K562 (cell line): ENCODE measurements around the gene ANKRD31. TPM values are rescaled to one million over a fixed set of nuclear protein-coding genes. Genes with fewer than 3 reads are reported as not detected.

Experiments used
- ATAC-seq: fragments of 200-7000 bp; cut with Tn5 transposase; 3 replicates; pipeline ENCODE4 v1.9.1; 2020; ENCODE audit warnings: moderate library complexity
- BruUV-seq: library from RNA; stranded (reverse); fragments of 400-500 nt; replicated peaks from 2 replicates; lab custom pipeline; 2021; lab: Mats Ljungman, UMichigan
- CTCF ChIA-PET: fragments of 300-600 bp; formaldehyde crosslinking; extraction: SDS; loops from one replicate; lab custom pipeline; 2021; ENCODE audit warnings: low intra/inter-chr PET ratio; lab: Yijun Ruan, JAX
- POLR2A ChIA-PET: fragments of 300-600, 350-650 bp; sonication (Branson Sonifier 250); formaldehyde crosslinking; extraction: SDS; loops from one replicate; lab custom pipeline; 2021; ENCODE audit warnings: antibody characterized with exemption, inconsistent platforms; lab: Yijun Ruan, JAX
- DNase-seq, 4 experiments: peaks; one replicate each; pipeline versions ENCODE4 v3.0.0 to v3.0.0-alpha.2; 2011 to 2018; ENCODE audit warnings: low spot score in 3 of 4, mixed read lengths in 3 of 4; ENCODE audit errors: extremely low read depth in 1 of 4
- FAIRE-seq: peaks from 2 replicates; lab custom pipeline; 2011; peaks lifted over from hg19 to GRCh38; lab: Jason Lieb, UNC
- H2AFZ ChIP-seq: 2 replicates; pipeline ENCODE4 v1.6.0; 2011; ENCODE audit warnings: low read depth, low read length, control low read depth, inconsistent platforms
- H3K27ac ChIP-seq: fragments of 200-600 bp; 3 replicates; pipeline ENCODE4 v1.8.0; 2011; ENCODE audit warnings: low read depth, mild to moderate bottlenecking, control low read depth, inconsistent platforms, low read length, moderate library complexity, mixed read lengths; ENCODE audit errors: extremely low read depth
- H3K27me3 ChIP-seq, 2 experiments: fragments of 300-600 bp in 1 of 2; 2 replicates in 1 of 2; 3 replicates in 1 of 2; pipeline versions ENCODE4 v1.6.0 to v1.8.0; 2011; ENCODE audit warnings: inconsistent platforms in 2 of 2, low read length in 2 of 2, mild to moderate bottlenecking in 1 of 2, mixed read lengths in 1 of 2, moderate library complexity in 1 of 2; ENCODE audit not compliant: control insufficient read depth in 2 of 2, insufficient read depth in 2 of 2
- H3K36me3 ChIP-seq: fragments of 300-600 bp; 3 replicates; pipeline ENCODE4 v1.8.0; 2011; ENCODE audit warnings: mild to moderate bottlenecking, low read length, inconsistent platforms; ENCODE audit not compliant: control insufficient read depth, insufficient read depth
- H3K4me1 ChIP-seq, 2 experiments: fragments of 200-600 bp in 1 of 2; replicated peaks in 1 of 2; 2 replicates in 1 of 2; 3 replicates in 1 of 2; pipeline versions ENCODE4 v1.5.1 to v1.8.0; 2011; ENCODE audit warnings: inconsistent platforms in 2 of 2, low read length in 2 of 2, mild to moderate bottlenecking in 1 of 2, mixed read lengths in 1 of 2, moderate library complexity in 1 of 2; ENCODE audit not compliant: control insufficient read depth in 2 of 2, insufficient read depth in 2 of 2
- H3K4me2 ChIP-seq: 2 replicates; pipeline ENCODE4 v1.6.1; 2011; ENCODE audit warnings: low read length, control low read depth, inconsistent platforms, mixed read lengths; ENCODE audit not compliant: insufficient read depth
- H3K4me3 ChIP-seq: fragments of 200-600 bp; sonication (generic), shearing (Covaris generic); 2 replicates; pipeline ENCODE4 v1.5.1; 2016; ENCODE audit warnings: control low read depth, inconsistent platforms
- H3K79me2 ChIP-seq: fragments of 200-600 bp; 3 replicates; pipeline ENCODE4 v1.8.0; 2011; ENCODE audit warnings: low read length, inconsistent platforms; ENCODE audit not compliant: control insufficient read depth, insufficient read depth
- H3K9ac ChIP-seq, 2 experiments: 2 replicates each; pipeline versions ENCODE4 v1.6.0 to v1.6.1; 2011; ENCODE audit warnings: low read depth in 2 of 2, low read length in 2 of 2, control low read depth in 1 of 2, inconsistent platforms in 1 of 2, mild to moderate bottlenecking in 1 of 2, mixed read lengths in 1 of 2; ENCODE audit not compliant: insufficient read depth in 1 of 2
- H3K9me1 ChIP-seq: one replicate; pipeline ENCODE4 v1.6.0; 2011; ENCODE audit warnings: inconsistent platforms, mild to moderate bottlenecking, low read length, moderate library complexity; ENCODE audit not compliant: control insufficient read depth, insufficient read depth
- H3K9me3 ChIP-seq: replicated peaks from 2 replicates; pipeline ENCODE4 v1.5.1; 2011; ENCODE audit warnings: low read depth, low read length, inconsistent platforms; ENCODE audit not compliant: control insufficient read depth, insufficient read depth
- H4K20me1 ChIP-seq: replicated peaks from 2 replicates; pipeline ENCODE4 v1.6.1; 2011; ENCODE audit warnings: low read length, inconsistent platforms, mixed read lengths; ENCODE audit not compliant: control insufficient read depth, insufficient read depth
- ARID4B ChIP-seq: sonication (generic); formaldehyde crosslinking; IDR thresholded peaks from 2 replicates; pipeline ENCODE4 v1.8.0; 2022; ENCODE audit warnings: mild to moderate bottlenecking, missing genetic modification reagents
- ATF7 ChIP-seq: fragments of 450-650 bp; IDR thresholded peaks from 2 replicates; pipeline ENCODE4 v1.7.1; 2014; ENCODE audit warnings: mild to moderate bottlenecking, moderate library complexity
- ELF2 ChIP-seq: fragments of 250-450 bp; sonication (Bioruptor Pico); IDR thresholded peaks from 2 replicates; pipeline ENCODE4 v1.5.0; 2021; ENCODE audit warnings: mild to moderate bottlenecking
- HNRNPLL ChIP-seq: fragments of 200-400 bp; formaldehyde crosslinking; IDR thresholded peaks from 2 replicates; pipeline ENCODE4 v1.6.1; 2017; ENCODE audit warnings: low read length, low read depth, mild to moderate bottlenecking; ENCODE audit not compliant: poor library complexity, severe bottlenecking
- IFI16 ChIP-seq: fragments of 250-450 bp; sonication (Bioruptor Pico); IDR thresholded peaks from 2 replicates; pipeline ENCODE4 v2.1.2; 2022; ENCODE audit warnings: mild to moderate bottlenecking, inconsistent platforms
- NFXL1 ChIP-seq: fragments of 450-650 bp; formaldehyde crosslinking; IDR thresholded peaks from 2 replicates; pipeline ENCODE4 v1.4.0; 2021; ENCODE audit warnings: mild to moderate bottlenecking
- NRF1 ChIP-seq, 2 experiments: fragments of 450-650 bp; IDR thresholded peaks in 1 of 2; conservative IDR thresholded peaks in 1 of 2; 2 replicates each; pipeline ENCODE4 v1.6.1; 2014; ENCODE audit warnings: mild to moderate bottlenecking in 2 of 2
- POU5F1 ChIP-seq: fragments of 150-350 bp; IDR thresholded peaks from 2 replicates; pipeline ENCODE4 v1.6.1; 2014; ENCODE audit warnings: borderline replicate concordance, low read length, low read depth, mild to moderate bottlenecking; ENCODE audit not compliant: partially characterized antibody
- RNF219 ChIP-seq: fragments of 250-450 bp; sonication (Bioruptor Pico); IDR thresholded peaks from 2 replicates; pipeline ENCODE4 v1.5.0; 2022; ENCODE audit warnings: mild to moderate bottlenecking
- SUPT5H ChIP-seq: fragments of 450-650 bp; IDR thresholded peaks from 2 replicates; pipeline ENCODE4 v1.6.1; 2016
- TCFL5 ChIP-seq: fragments of 250-450 bp; sonication (Bioruptor Pico); conservative IDR thresholded peaks from 2 replicates; pipeline ENCODE4 v1.6.1; 2021; ENCODE audit warnings: mild to moderate bottlenecking, moderate library complexity, matching md5 sums
- ZNF174 ChIP-seq: fragments of 250-450 bp; sonication (Bioruptor Pico); IDR thresholded peaks from 2 replicates; pipeline ENCODE4 v1.4.0; 2020; ENCODE audit warnings: mild to moderate bottlenecking
- ZNF717 ChIP-seq: fragments of 250-450 bp; sonication (Bioruptor Pico); IDR thresholded peaks from 2 replicates; pipeline ENCODE4 v1.5.0; 2021
- in situ Hi-C: fragments of 300-500 bp; cut with MboI; formaldehyde crosslinking; loops from 4 replicates; pipeline ENCODE4 v1.15.0; 2018; ENCODE audit warnings: inconsistent platforms, mixed read lengths
- intact Hi-C: fragments of 100-400 bp; cut with micrococcal nuclease; formaldehyde crosslinking; loops from 2 replicates; pipeline ENCODE4 v1.14.2; 2022
- polyA plus RNA-seq, 8 experiments: library from polyadenylated mRNA; depleted of rRNA in 4 of 8; stranded (reverse) in 5 of 8; unstranded in 3 of 8; fragments of >200 nt; fragmentation: Nextera tagmentation in 2 of 8; fragmentation: Illumina TruSeq in 1 of 8; extraction: Ambion mirVana in 2 of 8; extraction: Trizol in 1 of 8; gene quantifications; 2 replicates each; pipeline versions ENCODE4 v1.2.1 to v1.2.3, GENCODE V29; 2011 to 2014; ENCODE audit warnings: inconsistent platforms in 1 of 8, missing spikeins in 1 of 8
- total RNA-seq, 7 experiments: library from RNA; depleted of rRNA in 6 of 7; stranded (reverse); fragments of >200 nt in 6 of 7; fragmentation: Illumina TruSeq in 2 of 7; extraction: Trizol in 2 of 7; gene quantifications; 2 replicates each; pipeline versions ENCODE4 v1.2.1 to v1.2.3, GENCODE V29; 2011 to 2021; ENCODE audit warnings: low replicate concordance in 1 of 7
- TF ChIP-seq, protein P1 (sequence below): fragments of 200-400 bp; formaldehyde crosslinking; IDR thresholded peaks from 2 replicates; pipeline ENCODE4 v1.6.1; 2017; ENCODE audit warnings: mild to moderate bottlenecking, low read depth, low read length, moderate library complexity
- TF ChIP-seq, protein P2 (sequence below): sonication (generic); IDR thresholded peaks from 2 replicates; pipeline ENCODE4 v1.6.1; 2016

Gene ANKRD31
- total and polyA plus RNA-seq, 9 of the 15 experiments (the other 6 are each of a cell fraction or from before 2014, with no cell fraction given) = under 0.01 to 0.11 (median 0.05) TPM; not detected in 1

DNA sequence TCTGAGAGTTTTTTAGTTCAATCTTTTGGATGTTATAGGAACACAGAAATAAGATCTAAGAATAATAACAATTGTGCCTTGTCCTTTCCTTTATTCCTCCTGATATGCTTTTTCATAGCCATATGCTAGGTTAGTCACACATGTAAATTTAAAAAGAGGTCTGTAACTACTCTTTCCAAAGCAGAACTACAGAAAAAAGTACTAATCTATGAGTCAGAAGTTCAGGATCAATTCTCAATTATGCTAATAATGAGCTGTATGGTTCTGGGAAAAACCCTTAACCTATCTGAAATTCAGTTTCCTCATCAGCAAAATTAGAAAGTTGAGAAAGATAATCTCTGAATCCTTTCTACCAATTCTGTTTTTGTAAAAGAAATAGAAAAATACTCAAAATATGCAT lies 44.4 kb downstream of the ANKRD31 start:
- FAIRE-seq (no peak), DNase-seq (no peak), ATAC-seq (no peak)
- Histone ChIP-seq H3K4me3 (no peak overlapping the region), H3K9me1 (no peaks in the 10 kb centered on the region), H3K27me3 (no peaks in the 10 kb centered on the region; a peak in 2 of 5 replicates), H3K9me3 (no peaks in the 10 kb centered on the region), H3K4me1 (no peaks in the 10 kb centered on the region), H3K36me3 (no peaks in the 10 kb centered on the region), H4K20me1 (no peaks in the 10 kb centered on the region), H3K79me2 (no peaks in the 10 kb centered on the region), H3K27ac (no peak overlapping the region), H3K4me2 (no peak overlapping the region), H2AFZ (no peak overlapping the region), H3K9ac (no peak overlapping the region)
- CTCF ChIA-PET = no interaction called here
- POLR2A ChIA-PET = no interaction called here
- no TSS peak for BruUV-seq
- in situ Hi-C loops = no loop called here
- intact Hi-C loops = no loop called here
- TF ChIP-seq, protein P1, sequence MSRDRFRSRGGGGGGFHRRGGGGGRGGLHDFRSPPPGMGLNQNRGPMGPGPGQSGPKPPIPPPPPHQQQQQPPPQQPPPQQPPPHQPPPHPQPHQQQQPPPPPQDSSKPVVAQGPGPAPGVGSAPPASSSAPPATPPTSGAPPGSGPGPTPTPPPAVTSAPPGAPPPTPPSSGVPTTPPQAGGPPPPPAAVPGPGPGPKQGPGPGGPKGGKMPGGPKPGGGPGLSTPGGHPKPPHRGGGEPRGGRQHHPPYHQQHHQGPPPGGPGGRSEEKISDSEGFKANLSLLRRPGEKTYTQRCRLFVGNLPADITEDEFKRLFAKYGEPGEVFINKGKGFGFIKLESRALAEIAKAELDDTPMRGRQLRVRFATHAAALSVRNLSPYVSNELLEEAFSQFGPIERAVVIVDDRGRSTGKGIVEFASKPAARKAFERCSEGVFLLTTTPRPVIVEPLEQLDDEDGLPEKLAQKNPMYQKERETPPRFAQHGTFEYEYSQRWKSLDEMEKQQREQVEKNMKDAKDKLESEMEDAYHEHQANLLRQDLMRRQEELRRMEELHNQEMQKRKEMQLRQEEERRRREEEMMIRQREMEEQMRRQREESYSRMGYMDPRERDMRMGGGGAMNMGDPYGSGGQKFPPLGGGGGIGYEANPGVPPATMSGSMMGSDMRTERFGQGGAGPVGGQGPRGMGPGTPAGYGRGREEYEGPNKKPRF = no peak
- TF ChIP-seq NRF1 (conservative IDR thresholded peaks at IDR 0.05 in 1 of 2, IDR thresholded peaks at IDR 0.05 in 1 of 2) (no peak), IFI16 (no peak), TCFL5 (no peak), HNRNPLL (no peak), ARID4B (CRISPR knock-in tag) (no peak), RNF219 (CRISPR knock-in tag) (no peak), ELF2 (CRISPR knock-in tag) (no peak), SUPT5H (no peak), ATF7 (no peak), POU5F1 (no peak), ZNF717 (no peak), NFXL1 (CRISPR knock-in tag) (no peak), ZNF174 (no peak)
- TF ChIP-seq, protein P2, sequence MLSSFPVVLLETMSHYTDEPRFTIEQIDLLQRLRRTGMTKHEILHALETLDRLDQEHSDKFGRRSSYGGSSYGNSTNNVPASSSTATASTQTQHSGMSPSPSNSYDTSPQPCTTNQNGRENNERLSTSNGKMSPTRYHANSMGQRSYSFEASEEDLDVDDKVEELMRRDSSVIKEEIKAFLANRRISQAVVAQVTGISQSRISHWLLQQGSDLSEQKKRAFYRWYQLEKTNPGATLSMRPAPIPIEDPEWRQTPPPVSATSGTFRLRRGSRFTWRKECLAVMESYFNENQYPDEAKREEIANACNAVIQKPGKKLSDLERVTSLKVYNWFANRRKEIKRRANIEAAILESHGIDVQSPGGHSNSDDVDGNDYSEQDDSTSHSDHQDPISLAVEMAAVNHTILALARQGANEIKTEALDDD = no peak
